H9 (cell line): ENCODE measurements around the gene AMBRA1. TPM values are rescaled to one million over a fixed set of nuclear protein-coding genes. Genes with fewer than 3 reads are reported as not detected.

Source experiments
- DNase-seq: peaks from one replicate; pipeline ENCODE4 v3.0.0-alpha.2; 2017
- H2AFZ ChIP-seq: one replicate; pipeline ENCODE4 v1.6.1; 2013; ENCODE audit warnings: mild to moderate bottlenecking, low read length, control low read depth, moderate library complexity
- H2AK5ac ChIP-seq: 2 replicates; pipeline ENCODE4 v1.6.1; 2013; ENCODE audit warnings: low read length, control low read depth, mixed read lengths; ENCODE audit not compliant: insufficient read length
- H2BK120ac ChIP-seq: one replicate; pipeline ENCODE4 v1.6.1; 2013; ENCODE audit warnings: low read depth, mild to moderate bottlenecking, low read length, control low read depth, inconsistent platforms; ENCODE audit not compliant: poor library complexity, severe bottlenecking
- H2BK12ac ChIP-seq: 2 replicates; pipeline ENCODE4 v1.6.1; 2013; ENCODE audit warnings: low read length, control low read depth, mixed read lengths, low read depth; ENCODE audit not compliant: insufficient read length
- H2BK15ac ChIP-seq: 2 replicates; pipeline ENCODE4 v1.6.1; 2013; ENCODE audit warnings: low read depth, low read length, control low read depth
- H2BK20ac ChIP-seq: one replicate; pipeline ENCODE4 v1.6.1; 2013; ENCODE audit warnings: low read depth, mild to moderate bottlenecking, low read length, control low read depth, inconsistent platforms; ENCODE audit not compliant: poor library complexity, severe bottlenecking
- H2BK5ac ChIP-seq: 2 replicates; pipeline ENCODE4 v1.6.1; 2013; ENCODE audit warnings: low read length, control low read depth, mixed read lengths; ENCODE audit not compliant: insufficient read length
- H3K14ac ChIP-seq: 2 replicates; pipeline ENCODE4 v1.6.1; 2013; ENCODE audit warnings: low read length, control low read depth; ENCODE audit not compliant: insufficient read depth
- H3K18ac ChIP-seq: 2 replicates; pipeline ENCODE4 v1.6.1; 2013; ENCODE audit warnings: low read depth, mild to moderate bottlenecking, mixed read lengths, low read length, control low read depth; ENCODE audit not compliant: insufficient read length
- H3K23ac ChIP-seq: 2 replicates; pipeline ENCODE4 v1.6.1; 2013; ENCODE audit warnings: low read length, control low read depth, mixed read lengths, low read depth; ENCODE audit not compliant: insufficient read length
- H3K23me2 ChIP-seq: 2 replicates; pipeline ENCODE4 v1.6.1; 2013; ENCODE audit warnings: low read depth, mild to moderate bottlenecking, mixed read lengths, low read length, control low read depth; ENCODE audit not compliant: insufficient read length, poor library complexity, severe bottlenecking
- H3K27ac ChIP-seq: 2 replicates; pipeline ENCODE4 v1.5.1; 2013; ENCODE audit warnings: low read length, control low read depth, mixed read lengths, low read depth; ENCODE audit not compliant: insufficient read length
- H3K27me3 ChIP-seq: 2 replicates; pipeline ENCODE4 v1.6.1; 2013; ENCODE audit warnings: low read length, control low read depth, inconsistent platforms; ENCODE audit not compliant: insufficient read depth
- H3K4ac ChIP-seq: 2 replicates; pipeline ENCODE4 v1.6.1; 2013; ENCODE audit warnings: low read depth, mild to moderate bottlenecking, control low read depth, inconsistent platforms, low read length, moderate library complexity
- H3K4me1 ChIP-seq: 2 replicates; pipeline ENCODE4 v1.6.1; 2013; ENCODE audit warnings: low read length, control low read depth, inconsistent platforms; ENCODE audit not compliant: insufficient read depth
- H3K4me2 ChIP-seq: 2 replicates; pipeline ENCODE4 v1.6.1; 2013; ENCODE audit warnings: low read length, control low read depth, mixed read lengths; ENCODE audit not compliant: insufficient read length, insufficient read depth
- H3K56ac ChIP-seq: 2 replicates; pipeline ENCODE4 v1.6.1; 2013; ENCODE audit warnings: low read depth, mild to moderate bottlenecking, mixed read lengths, low read length, control low read depth; ENCODE audit not compliant: insufficient read length
- H3K79me1 ChIP-seq: 2 replicates; pipeline ENCODE4 v1.6.1; 2013; ENCODE audit warnings: low read depth, mild to moderate bottlenecking, moderate library complexity, low read length, control low read depth, inconsistent platforms; ENCODE audit not compliant: insufficient read depth, poor library complexity, severe bottlenecking
- H3K79me2 ChIP-seq: 2 replicates; pipeline ENCODE4 v1.6.1; 2013; ENCODE audit warnings: low read length, control low read depth, inconsistent platforms; ENCODE audit not compliant: insufficient read depth
- H3K9ac ChIP-seq: 2 replicates; pipeline ENCODE4 v1.6.1; 2013; ENCODE audit warnings: low read length, control low read depth, mixed read lengths; ENCODE audit not compliant: insufficient read length; ENCODE audit errors: extremely low read depth
- H3K9me3 ChIP-seq: one replicate; pipeline ENCODE4 v1.6.1; 2013; ENCODE audit warnings: low read depth, low read length, inconsistent platforms; ENCODE audit not compliant: control insufficient read depth
- H3T11ph ChIP-seq: one replicate; pipeline ENCODE4 v1.6.1; 2013; ENCODE audit warnings: mild to moderate bottlenecking, low read length, control low read depth, inconsistent platforms
- H4K20me1 ChIP-seq: one replicate; pipeline ENCODE4 v1.6.1; 2013; ENCODE audit not compliant: control insufficient read depth, insufficient read length, insufficient read depth
- H4K5ac ChIP-seq: 2 replicates; pipeline ENCODE4 v1.6.1; 2013; ENCODE audit warnings: low read depth, mild to moderate bottlenecking, mixed read lengths, low read length, control low read depth; ENCODE audit not compliant: insufficient read length
- H4K8ac ChIP-seq: replicated peaks from 2 replicates; pipeline ENCODE4 v1.6.1; 2013; ENCODE audit warnings: low read length, control low read depth, mixed read lengths, low read depth; ENCODE audit not compliant: insufficient read length
- H4K91ac ChIP-seq: 2 replicates; pipeline ENCODE4 v1.6.1; 2013; ENCODE audit warnings: low read depth, mild to moderate bottlenecking, moderate library complexity, mixed read lengths, low read length, control low read depth; ENCODE audit not compliant: insufficient read length
- H3K27ac Mint-ChIP-seq, 3 experiments: 2 replicates in 2 of 3; 3 replicates in 1 of 3; pipeline ENCODE4 v1.8.0; 2020 to 2021; ENCODE audit warnings: mixed read lengths in 3 of 3, mild to moderate bottlenecking in 1 of 3, moderate library complexity in 1 of 3
- H3K27me3 Mint-ChIP-seq: 2 replicates; pipeline ENCODE4 v1.8.0; 2021; ENCODE audit warnings: low read depth, mild to moderate bottlenecking, moderate library complexity, mixed read lengths
- H3K36me3 Mint-ChIP-seq, 3 experiments: 2 replicates in 2 of 3; 3 replicates in 1 of 3; pipeline ENCODE4 v1.8.0; 2020 to 2021; ENCODE audit warnings: low read depth in 3 of 3, mixed read lengths in 3 of 3; ENCODE audit not compliant: insufficient read depth in 1 of 3
- H3K4me1 Mint-ChIP-seq, 2 experiments: 2 replicates each; pipeline ENCODE4 v1.8.0; 2020; ENCODE audit warnings: mixed read lengths in 2 of 2
- H3K4me3 Mint-ChIP-seq, 2 experiments: 2 replicates in 1 of 2; 3 replicates in 1 of 2; pipeline ENCODE4 v1.8.0; 2020 to 2021; ENCODE audit warnings: mild to moderate bottlenecking in 2 of 2, mixed read lengths in 2 of 2, moderate library complexity in 1 of 2
- H3K9me3 Mint-ChIP-seq, 2 experiments: 2 replicates in 1 of 2; 3 replicates in 1 of 2; pipeline ENCODE4 v1.8.0; 2020; ENCODE audit warnings: mild to moderate bottlenecking in 2 of 2, mixed read lengths in 2 of 2, moderate library complexity in 1 of 2
- CTCF ChIP-seq: fragments of 200-600 bp; sonication (generic); conservative IDR thresholded peaks from 3 replicates; pipeline ENCODE4 v1.8.0; 2021; ENCODE audit warnings: antibody characterized with exemption, mild to moderate bottlenecking
- WGBS: extraction: QIAGEN DNeasy Blood & Tissue Kit; methylation state at CpG from one replicate; pipeline ENCODE4 v1.1.7; 2013; ENCODE audit warnings: missing lambda C conversion rate, low lambda C conversion rate, mixed read lengths; ENCODE audit not compliant: insufficient read length; ENCODE audit errors: extremely low coverage; 5-methylcytosine and 5-hydroxymethylcytosine counted together
- total RNA-seq: library from RNA; stranded (reverse); gene quantifications from 2 replicates; pipeline ENCODE4 v1.2.1, GENCODE V29; 2021

Gene AMBRA1
- total RNA-seq, 1 experiment from 2014 or later = 37.5 TPM

- H3K14ac ChIP-seq = no peak overlapping the region; the same call in 1 of the 2 replicates
- H2BK120ac ChIP-seq = no peak overlapping the region
- no peak overlapping the region for H4K91ac ChIP-seq
- H4K8ac ChIP-seq = no peak overlapping the region
- H3K27me3 Mint-ChIP-seq = no peaks in the 10 kb centered on the region
- WGBS = no CpG with 5 or more reads among the region's 26 CpGs
- H3K4me3 Mint-ChIP-seq = no peak overlapping the region; a peak in 1 of 5 replicates
- H3K27ac Mint-ChIP-seq = no peak overlapping the region; a peak in 3 of 7 replicates
- H4K5ac ChIP-seq = no peak overlapping the region
- H3K4me1 ChIP-seq = no peaks in the 10 kb centered on the region; the same call in 1 of the 2 replicates
- H3K79me1 ChIP-seq = peaks cover 2% of the 10 kb centered on the region
- H3K79me2 ChIP-seq = no peaks in the 10 kb centered on the region; the same call in 1 of the 2 replicates
- no peaks in the 10 kb centered on the region for H3K9me3 ChIP-seq
- no peaks in the 10 kb centered on the region for H4K20me1 ChIP-seq
- no peak overlapping the region for H3T11ph ChIP-seq
- no peak overlapping the region for H2AK5ac ChIP-seq
- no peaks in the 10 kb centered on the region for H3K23me2 ChIP-seq
- H2BK20ac ChIP-seq = no peak overlapping the region
- no peak overlapping the region for H2BK15ac ChIP-seq
- no peak for TF ChIP-seq CTCF
- no peaks in the 10 kb centered on the region for H3K27me3 ChIP-seq
- no peak overlapping the region for H2AFZ ChIP-seq
- H3K36me3 Mint-ChIP-seq = peaks cover 0 to 5% (median 2%) of the 10 kb centered on the region in 3 experiments; a peak in 4 of 7 replicates
- H3K18ac ChIP-seq = no peak overlapping the region
- no peak overlapping the region for H2BK5ac ChIP-seq
- H3K23ac ChIP-seq = no peak overlapping the region
- H3K56ac ChIP-seq = no peak overlapping the region
- H3K4me1 Mint-ChIP-seq = peaks cover 35 to 49% of the 10 kb centered on the region in 2 experiments
- no peak overlapping the region for H3K4me2 ChIP-seq
- no peak overlapping the region for H3K4ac ChIP-seq
- no peaks in the 10 kb centered on the region for H3K9me3 Mint-ChIP-seq
- H3K9ac ChIP-seq = no peak overlapping the region
- no peak overlapping the region for H2BK12ac ChIP-seq
- H3K27ac ChIP-seq = no peak overlapping the region
- no peak for DNase-seq
Observed at GRCh38 chr11:46361283-46362155, 232.3 kb downstream of the AMBRA1 start.
